DMS79 (cell line): ENCODE measurements around the gene JAZF1.

Experiments used
- DNase-seq: peaks from one replicate; lab custom pipeline; 2025; lab: John Stamatoyannopoulos, UW

The JAZF1 gene

DNA sequence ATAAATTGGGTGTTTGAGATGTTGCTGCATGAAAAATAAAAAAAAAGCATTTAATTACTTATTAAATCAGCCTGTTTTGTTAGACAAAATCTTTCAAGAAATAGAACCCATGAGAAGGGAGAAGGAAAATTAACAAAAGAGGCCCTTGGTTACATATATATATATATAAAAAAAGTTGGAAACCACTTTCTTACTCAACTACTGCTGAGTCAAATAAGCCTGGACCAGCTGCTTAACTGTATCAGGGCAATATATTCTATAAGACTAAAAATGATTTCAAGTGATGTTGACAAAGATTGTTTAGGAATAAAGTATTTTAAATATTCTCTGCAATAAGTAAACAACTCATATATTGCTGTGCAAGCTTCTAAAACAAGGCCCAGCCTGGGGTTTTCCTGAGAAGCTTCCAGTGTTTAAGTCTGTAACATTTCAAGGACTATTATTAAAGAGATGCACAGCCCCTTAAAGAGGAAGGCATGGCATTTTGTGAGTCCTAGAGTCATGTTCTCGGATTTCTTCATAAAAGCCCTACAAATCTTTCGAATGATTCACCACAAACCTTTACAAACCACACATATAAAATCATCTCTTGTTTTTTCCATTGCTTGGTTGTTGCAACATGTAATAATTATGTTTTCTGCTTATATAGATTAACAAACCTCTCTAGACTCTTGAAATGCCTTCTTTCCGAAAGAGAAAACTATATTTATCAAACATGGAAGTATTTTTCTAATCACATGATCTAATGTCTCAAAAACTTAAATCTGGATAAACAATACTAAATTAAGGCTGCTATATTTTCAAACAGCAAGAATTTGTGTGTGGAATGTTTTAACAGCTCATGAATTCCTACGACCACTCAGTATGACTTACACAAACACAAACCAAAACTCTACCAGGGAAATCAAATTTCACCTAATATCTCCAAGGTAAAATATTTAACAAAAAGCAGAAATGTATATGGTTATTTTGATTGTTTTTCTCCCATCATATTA, 14.3 kb downstream of the JAZF1 start:
- no peak for DNase-seq

DNA sequence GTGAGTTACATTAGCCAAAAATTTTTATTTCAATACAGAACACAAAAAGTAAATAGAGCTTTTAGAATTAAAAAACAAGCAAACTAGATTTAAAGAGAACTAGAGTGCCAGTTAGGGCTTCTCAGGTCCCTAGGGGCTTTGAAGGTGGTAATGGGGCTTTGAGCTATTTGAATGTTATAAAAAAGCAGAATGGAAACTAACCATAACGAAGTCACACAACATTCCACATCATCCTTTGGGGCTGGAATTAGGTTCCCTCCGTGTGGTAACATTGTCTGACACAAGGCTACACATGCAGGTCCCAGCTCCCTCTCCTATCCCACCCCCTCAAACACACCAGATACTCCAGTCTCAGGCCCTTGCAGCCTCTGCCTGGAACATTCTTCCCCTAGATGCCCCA, 15.3 kb downstream of the JAZF1 start:
- DNase-seq, result no peak

GRCh38 chr7:28163949-28164348, 16.6 kb downstream of the JAZF1 start:
- DNase-seq, result no peak

DNA sequence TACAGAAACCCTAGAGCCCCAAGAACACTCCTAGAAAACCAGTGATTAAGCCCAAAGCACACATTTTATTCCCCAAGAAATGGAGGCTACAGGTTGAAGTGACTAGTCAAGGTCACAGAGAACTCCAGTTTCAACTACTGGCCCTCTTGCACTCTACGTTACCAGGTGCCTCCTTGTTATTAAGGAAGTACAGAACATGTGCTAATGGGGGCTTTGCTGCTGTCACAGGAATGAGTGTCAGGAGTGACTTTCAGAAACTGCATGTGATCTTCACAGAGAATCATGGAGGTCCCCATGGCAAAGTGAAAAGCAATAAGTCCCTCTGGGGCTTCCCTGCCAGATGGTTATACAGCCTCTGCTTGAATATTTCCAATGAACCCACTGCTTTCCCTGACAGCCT, 19.3 kb downstream of the JAZF1 start:
- no peak for DNase-seq

- no peak for DNase-seq
Observed at GRCh38 chr7:28160551-28160991, 20.0 kb downstream of the JAZF1 start.

DNA sequence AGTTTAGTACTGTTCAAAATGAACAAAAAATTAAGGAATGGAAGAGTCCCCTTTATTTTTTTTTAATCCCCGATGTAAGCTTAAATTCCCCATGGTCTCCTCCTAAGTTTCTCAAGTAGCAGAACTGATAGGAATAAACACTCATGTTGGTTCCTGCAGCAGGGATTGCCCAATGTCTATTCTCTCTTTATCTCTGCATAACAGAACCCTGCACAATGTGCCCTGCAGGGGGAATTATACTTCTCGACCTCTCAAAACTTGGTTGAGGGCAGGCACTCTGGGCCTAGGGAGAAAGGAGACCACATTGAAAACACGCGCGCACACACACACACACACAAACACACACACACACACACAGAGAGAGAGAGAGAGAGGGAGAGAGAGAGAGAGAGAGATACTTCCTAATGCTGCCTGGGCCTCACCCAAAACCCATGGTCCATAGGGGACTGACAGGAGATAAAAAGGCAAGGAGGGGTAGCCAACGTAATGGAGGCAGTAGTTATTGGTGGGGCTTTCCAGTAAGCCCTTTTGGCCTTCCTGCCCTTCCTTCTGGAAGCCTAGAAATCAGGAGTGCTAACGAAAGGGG, 22.7 kb downstream of the JAZF1 start:
- DNase-seq, result no peak

GRCh38 chr7:28157076-28157745, 23.4 kb downstream of the JAZF1 start:
- no peak for DNase-seq

GRCh38 chr7:28156401-28156800, 24.2 kb downstream of the JAZF1 start:
- no peak for DNase-seq

- DNase-seq, result no peak
Observed at GRCh38 chr7:28155964-28156363, 24.6 kb downstream of the JAZF1 start.

DNA sequence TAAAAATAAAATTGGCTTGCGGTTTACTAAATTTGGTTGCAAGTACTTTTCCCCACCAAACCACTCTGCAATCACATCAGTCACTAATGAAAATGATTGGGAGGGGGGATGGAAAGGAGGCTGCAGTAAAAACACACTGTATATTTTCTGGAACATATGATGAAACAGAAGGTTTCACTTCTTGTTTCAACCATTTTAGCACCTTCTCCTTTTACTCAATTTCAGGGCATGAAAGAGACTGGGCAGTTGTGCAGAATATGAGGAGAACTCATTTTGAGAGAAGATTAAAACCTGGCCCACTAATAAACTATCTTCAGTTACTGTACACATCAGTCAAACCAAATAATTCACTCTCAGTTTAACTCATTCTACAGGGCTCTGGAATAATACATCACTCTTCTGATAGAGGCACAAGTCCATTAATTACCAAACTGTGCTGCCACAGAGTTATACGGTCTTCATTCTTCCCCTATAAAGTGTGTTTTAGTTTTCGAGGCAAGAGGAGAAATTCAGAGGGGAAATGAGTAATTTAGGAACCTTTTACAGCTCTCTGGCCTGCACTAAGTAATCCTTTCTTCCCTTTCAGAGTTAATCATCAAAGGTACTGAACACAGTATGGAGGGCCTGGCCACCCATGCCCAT, 25.5 kb downstream of the JAZF1 start:
- no peak for DNase-seq

DNA sequence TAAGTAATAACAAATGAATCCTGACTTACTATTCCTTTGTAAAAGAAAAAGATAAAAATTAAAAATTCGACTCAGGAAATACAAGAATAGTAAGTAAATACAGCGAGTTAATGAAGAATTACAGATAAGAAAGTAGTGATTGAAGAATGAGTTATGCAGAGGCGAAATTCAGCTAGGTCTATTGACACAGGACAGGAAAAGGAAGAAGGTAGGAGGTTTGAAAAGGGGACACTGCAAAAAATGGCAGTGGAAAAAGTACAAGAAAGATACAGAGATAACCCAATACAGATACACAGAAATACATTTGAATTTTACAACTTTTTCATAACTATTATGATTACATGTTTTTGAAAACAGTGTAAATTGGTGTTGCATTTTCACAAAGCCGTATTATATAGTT, 28.0 kb downstream of the JAZF1 start:
- no peak for DNase-seq

DNA sequence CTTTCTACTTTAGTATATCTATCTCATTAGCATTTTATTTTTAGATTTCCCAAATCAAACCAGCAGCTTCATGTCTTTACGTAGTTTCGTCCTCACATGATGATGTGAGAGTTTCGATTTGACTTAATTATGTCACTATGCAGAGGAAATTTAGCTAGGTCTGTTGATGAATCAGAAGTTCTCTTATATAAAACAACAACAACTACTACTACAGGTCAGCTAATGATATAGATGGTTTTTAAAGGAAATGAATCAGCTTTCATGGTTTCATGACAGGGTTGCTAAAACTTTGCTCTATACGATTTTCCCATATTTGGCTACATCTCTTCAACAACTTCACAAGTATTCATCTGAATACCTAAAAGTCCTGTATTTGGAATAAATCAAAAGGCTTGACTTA, 28.6 kb downstream of the JAZF1 start:
- DNase-seq, result no peak

GRCh38 chr7:28149291-28150101, 31.1 kb downstream of the JAZF1 start:
- no peak for DNase-seq

- no peak for DNase-seq
Observed at GRCh38 chr7:28145931-28146330, 34.7 kb downstream of the JAZF1 start.

- no peak for DNase-seq
Observed at GRCh38 chr7:28145090-28145626, 35.4 kb downstream of the JAZF1 start.

GRCh38 chr7:28144266-28144665, 36.3 kb downstream of the JAZF1 start:
- DNase-seq, result no peak

- DNase-seq, result no peak
Observed at GRCh38 chr7:28142650-28143049, 37.9 kb downstream of the JAZF1 start.

- DNase-seq, result no peak
Observed at GRCh38 chr7:28140979-28141378, 39.6 kb downstream of the JAZF1 start.

DNA sequence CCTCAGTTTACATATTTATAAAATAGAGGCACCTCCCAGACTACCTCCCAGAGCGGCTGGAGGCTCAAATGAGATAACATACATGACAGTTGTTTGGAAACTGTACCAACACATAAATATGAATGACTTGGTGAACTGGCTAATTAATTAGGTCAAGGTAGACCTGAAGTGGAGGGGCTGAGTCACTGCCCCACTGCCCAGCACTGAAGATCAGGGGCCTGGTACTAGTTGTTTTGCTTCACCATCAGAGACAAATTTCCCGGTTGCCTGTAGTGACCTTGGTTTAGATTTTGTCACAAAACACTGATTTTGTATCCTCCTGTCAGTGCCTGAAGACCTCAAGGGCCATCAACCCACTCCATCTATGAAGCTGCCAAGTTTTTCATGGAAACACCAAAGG, 41.8 kb downstream of the JAZF1 start:
- DNase-seq, result no peak

DNA sequence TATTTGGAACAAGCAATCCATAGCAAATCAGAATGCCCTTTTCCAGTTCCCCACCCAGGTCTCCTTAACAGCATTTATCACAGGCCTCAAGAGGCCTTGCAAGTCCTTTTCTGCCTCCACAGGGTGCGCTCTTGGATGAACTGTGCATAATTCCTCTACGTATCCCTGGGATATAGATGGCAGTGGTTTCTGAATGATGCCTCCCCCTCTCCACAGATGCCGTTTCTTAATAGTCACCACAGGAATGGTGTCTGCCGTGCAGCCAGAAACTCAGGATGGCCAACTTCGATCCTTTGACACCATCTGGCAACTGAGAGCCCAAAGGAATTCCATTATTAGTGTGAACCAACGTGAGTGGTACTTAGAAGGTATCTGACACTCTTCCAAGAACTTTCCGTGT, 43.1 kb downstream of the JAZF1 start:
- no peak for DNase-seq

DNA sequence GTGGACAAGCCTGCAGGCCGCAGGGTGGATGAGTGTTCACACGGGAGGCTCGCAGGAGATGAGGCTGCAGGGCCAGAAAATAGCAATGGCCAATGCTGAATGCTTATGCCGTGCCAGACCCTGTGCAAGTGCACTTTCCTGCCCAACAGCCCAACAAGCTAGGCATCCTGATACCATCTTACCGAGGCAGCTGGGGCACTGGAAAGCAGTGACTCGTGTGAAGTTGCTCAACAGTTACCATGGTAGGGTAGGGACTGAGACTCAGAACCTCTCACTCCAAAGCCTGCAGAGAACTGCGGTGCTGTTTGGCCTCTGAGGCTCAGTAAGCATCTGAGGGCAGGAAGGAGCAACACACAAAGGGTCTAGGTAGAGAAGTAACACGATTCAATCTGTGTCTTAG, 43.7 kb downstream of the JAZF1 start:
- DNase-seq, result no peak
